ENCODE measurements around the gene C2orf76.
"Not testable (repeated sequence)": the region's sequence is repeated elsewhere in the genome, so short reads cannot be mapped to it uniquely, and the experiment has no call there.

The C2orf76 gene

GRCh38 chr2:119294671-119295070, 72.0 kb downstream of the C2orf76 start:
- DNase-seq (ENCODE audit: low spot score): no peak

- DNase-seq (ENCODE audit: low spot score): no peak
These were observed 72.7 kb downstream of the C2orf76 start for GRCh38 chr2:119293900-119294299.

- DNase-seq (ENCODE audit: low spot score): peak; percentile 59
These were observed 73.4 kb downstream of the C2orf76 start for GRCh38 chr2:119293254-119293653.

- DNase-seq (ENCODE audit: low spot score): peak; percentile 28
These were observed 74.4 kb downstream of the C2orf76 start for GRCh38 chr2:119292226-119292625.

- no peak for DNase-seq (ENCODE audit: low spot score)
These were observed 75.0 kb downstream of the C2orf76 start for GRCh38 chr2:119291588-119292167.

GRCh38 chr2:119290859-119291587, 75.6 kb downstream of the C2orf76 start:
- DNase-seq (ENCODE audit: low spot score): peak; percentile 73

DNA sequence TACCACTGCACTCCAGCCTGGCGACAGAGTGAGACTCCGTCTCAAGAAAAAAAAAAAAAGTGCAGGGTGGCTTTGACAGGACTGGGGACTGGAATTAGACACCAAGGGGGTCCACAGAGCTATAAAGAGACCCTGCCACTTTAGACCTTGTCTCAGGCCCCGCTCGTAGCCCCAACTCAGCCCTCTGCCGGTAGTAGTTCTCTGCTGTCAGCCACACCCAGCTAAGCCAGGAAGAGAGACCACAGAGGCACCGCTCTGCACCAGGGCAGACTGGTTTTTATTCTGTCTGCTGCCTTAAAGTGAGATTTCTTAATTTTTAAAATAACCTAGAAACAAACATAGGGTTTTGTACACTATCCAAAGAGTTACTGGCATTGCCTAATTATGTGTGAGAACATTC, 77.0 kb downstream of the C2orf76 start:
- DNase-seq (ENCODE audit: low spot score): no peak

GRCh38 chr2:119289093-119289492, 77.5 kb downstream of the C2orf76 start:
- no peak for DNase-seq (ENCODE audit: low spot score)

DNA sequence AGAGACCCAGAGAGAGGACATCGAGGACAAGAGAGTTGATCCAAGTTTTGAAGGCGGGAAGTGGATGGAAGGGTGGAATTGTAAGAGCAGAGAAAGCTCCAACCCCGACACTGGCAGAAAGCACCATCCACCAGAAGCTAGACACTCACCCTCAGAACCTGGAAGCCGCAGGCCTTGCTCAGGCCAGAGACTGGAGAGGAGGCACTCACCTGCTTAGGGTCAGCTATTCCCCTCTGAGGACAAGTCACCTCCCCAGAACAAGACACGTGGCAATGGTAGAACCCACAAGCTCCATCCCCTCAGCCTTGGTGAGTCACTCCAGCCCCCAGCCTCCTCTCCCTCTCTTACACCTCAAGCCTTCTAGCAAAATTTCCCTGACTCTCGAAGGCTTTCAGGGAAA, 78.1 kb downstream of the C2orf76 start:
- no peak for DNase-seq (ENCODE audit: low spot score)

DNA sequence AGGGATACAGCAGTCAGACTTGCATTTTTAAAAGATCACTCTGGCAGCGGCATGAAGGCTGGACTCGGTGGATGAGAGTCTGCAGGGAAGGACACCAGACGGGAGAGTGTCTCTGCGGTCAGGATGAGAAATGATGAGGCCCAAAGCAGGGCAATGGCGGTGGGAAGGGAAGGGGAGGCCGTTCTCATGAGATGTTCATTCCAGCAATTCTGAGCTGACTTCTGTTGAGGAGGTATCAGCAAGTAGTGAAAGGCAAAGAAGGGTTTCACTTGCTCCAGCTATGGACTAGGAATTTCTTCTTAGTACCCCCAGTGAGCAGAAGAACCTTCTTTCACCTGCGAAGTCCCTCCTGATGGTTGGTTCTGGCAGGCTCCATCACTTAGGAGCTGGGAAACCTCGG, 80.0 kb downstream of the C2orf76 start:
- no peak for DNase-seq (ENCODE audit: low spot score)

DNA sequence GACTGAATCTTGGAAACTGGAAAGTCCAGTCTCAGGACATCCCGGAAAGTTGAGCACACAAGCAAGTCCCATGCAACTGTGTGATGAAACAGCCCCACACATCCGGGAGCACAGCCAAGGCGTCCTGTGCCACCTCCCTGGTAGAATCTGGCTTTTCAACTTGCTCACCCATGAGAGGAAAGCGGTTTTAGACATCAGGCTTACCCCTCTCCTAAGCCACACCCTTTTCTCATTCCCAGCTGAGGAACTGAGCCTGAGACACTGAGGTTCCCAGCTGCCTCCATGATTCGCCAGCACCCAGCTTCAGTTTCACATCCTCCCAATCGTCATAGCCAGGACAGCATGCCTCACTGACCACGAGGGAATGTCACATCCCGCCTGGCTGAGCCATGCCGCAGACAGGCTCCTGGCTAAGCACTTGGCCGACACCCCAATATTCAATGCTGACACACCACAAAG, 82.7 kb downstream of the C2orf76 start:
- DNase-seq (ENCODE audit: low spot score): peak; percentile 88

GRCh38 chr2:119282996-119283511, 83.6 kb downstream of the C2orf76 start:
- no peak for DNase-seq (ENCODE audit: low spot score)

DNA sequence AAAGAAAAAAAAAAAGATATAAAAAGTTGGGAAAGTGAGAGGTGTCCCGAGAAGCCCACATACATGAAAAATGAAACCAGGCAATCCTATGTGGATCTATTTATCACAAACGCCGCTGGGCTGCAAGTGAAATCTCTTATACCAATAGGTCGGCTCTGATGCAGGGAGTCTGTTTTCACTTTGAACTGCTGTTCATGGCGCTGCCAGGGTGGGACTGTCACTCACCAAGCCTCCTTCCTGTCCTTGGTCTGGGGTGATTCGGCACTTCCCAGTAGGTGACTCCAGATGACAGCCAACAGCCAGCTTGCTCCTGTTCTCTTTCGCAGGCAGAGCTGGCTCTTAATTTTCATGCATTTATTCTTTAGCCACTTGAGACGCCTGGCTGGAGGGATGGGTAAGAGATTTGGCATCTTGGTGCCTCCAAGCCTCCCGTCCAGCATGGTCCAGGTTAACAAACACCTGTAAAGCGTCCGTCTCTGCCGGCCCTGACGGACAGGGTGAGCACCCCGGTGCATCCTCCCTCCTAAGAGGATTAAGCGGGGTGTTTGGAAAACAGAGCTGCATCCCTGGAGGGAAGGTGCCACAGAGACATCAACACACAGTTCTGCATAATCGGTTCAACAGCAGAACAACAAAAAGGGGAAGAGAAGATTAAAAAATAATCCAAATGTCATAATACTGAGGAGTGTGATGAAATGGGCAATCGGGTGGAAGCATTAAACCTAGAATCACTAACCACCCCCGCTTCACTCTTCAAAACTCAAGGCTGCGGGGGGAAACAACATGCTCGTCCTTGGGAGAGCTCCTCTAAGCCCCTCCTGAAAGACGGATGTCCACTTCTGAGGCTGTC, 84.3 kb downstream of the C2orf76 start:
- no peak for DNase-seq (ENCODE audit: low spot score)

DNA sequence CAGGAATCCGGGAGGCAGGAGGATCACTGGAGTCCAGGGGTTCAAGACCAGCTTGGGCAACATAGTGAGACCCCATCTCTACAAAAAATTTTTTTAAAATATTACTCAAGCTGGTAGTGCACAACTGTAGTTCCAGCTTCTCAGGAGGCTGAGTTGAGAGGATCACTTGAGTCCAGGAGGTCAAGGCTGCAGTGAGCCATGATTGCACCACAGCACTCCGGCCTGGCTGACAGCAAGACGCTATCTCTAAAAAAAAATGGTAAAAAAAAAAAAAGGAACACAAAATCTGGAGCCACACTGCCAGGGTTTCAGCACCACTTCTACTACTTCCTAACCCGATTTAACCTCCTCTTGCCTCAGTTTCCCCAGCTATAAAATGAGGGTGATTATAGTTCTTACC, 86.0 kb downstream of the C2orf76 start:
- DNase-seq (ENCODE audit: low spot score): no peak

DNA sequence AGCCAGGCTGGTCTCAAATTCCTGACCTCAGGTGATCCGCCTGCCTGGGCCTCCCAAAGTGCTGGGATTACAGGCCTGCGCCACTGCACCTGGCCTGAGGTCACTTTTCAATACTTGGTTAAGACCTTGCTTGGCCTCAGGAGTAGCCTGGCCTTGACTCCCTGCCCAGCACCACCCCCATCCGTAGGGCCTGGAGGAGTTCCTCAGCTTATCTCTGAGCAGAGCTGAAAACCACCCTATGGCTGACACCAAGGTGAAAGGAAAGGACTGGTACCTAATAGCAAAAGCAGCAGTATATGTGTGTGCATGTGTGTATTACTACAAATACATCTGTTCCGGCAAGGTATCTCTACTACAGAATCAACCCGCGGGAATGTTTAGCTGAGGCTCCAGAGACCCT, 87.0 kb downstream of the C2orf76 start:
- no peak for DNase-seq (ENCODE audit: low spot score)

- no peak for DNase-seq (ENCODE audit: low spot score)
These were observed 87.7 kb downstream of the C2orf76 start for GRCh38 chr2:119278946-119279345.

- DNase-seq (ENCODE audit: low spot score): not testable (repeated sequence)
These were observed 88.2 kb downstream of the C2orf76 start for GRCh38 chr2:119278385-119278784.

GRCh38 chr2:119276864-119277263, 89.8 kb downstream of the C2orf76 start:
- DNase-seq (ENCODE audit: low spot score): no peak

DNA sequence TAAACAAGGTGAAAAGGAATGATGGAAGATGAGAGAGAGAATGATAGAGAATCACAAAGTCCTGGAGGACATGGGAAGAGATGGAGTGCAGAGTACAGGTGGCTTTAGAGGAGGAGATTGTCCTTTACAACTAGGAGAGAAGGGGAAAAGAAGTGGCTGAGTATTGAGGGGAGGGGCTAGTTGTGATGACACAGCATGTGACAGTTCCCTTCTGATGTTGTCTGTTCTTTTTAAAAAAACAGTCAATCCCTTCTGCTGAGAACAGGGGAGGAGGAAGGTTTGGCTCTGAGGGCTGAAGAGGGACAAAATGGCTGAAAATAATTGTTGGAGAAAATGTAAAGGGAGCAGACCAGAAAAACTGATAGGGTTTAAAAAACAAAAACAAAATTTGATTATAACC, 99.0 kb downstream of the C2orf76 start:
- no peak for DNase-seq (ENCODE audit: low spot score)

DNA sequence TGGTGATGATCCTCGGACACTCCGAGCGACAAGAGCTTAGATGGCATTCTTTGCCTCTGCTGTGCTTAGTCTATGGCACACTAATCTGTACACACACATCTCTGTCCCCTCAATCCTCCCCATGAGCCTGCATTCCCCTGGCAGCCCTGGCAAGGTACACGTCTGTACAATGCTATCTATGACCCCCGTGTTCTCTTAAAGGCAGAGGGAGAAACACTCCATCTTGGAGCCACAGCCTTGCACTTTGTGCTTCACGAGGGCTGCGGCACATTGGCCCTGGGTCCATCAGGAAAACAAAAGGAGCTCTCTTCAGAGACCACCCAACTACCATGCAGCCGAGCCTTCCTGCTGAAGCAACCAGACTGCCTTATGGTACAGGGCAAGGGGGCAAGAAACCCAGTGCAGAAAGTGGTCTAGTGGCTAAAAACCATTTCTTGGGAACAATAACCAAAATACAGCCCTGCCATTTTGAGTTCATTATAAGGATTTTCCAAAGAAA, 100.5 kb downstream of the C2orf76 start:
- no peak for DNase-seq (ENCODE audit: low spot score)

- no peak for DNase-seq (ENCODE audit: low spot score)
These were observed 101.0 kb downstream of the C2orf76 start for GRCh38 chr2:119265693-119266066.

Measured in kidney tubule cell (primary cell).